HCT116 (cell line): ENCODE data around the gene TNIK. TPM values are rescaled to one million over a fixed set of nuclear protein-coding genes. Genes with fewer than 3 reads are reported as not detected.

Experiments used
- ATAC-seq: fragments of 200-7000 bp; cut with Tn5 transposase; 2 replicates; pipeline ENCODE4 v1.9.1; 2020; ENCODE audit warnings: mild to moderate bottlenecking, moderate library complexity
- BruUV-seq: library from RNA; stranded (reverse); fragments of 400-500 nt; replicated peaks from 2 replicates; lab custom pipeline; 2021; lab: Mats Ljungman, UMichigan
- CTCF ChIA-PET: fragments of 300-600 bp; sonication (Branson Sonifier 250); formaldehyde crosslinking; loops from one replicate; lab custom pipeline; 2021; ENCODE audit warnings: antibody characterized with exemption; lab: Charles Lee
- POLR2A ChIA-PET: fragments of 300-600, 350-600 bp; sonication (Branson Sonifier 250); formaldehyde crosslinking; loops from one replicate; lab custom pipeline; 2021; ENCODE audit warnings: antibody characterized with exemption; lab: Charles Lee
- RAD21 ChIA-PET, 2 experiments: fragments of 300-600 bp; sonication (Branson Sonifier 250); formaldehyde crosslinking; loops; one replicate each; lab custom pipeline; 2023; ENCODE audit warnings: low total read pairs in 2 of 2; ENCODE audit not compliant: uncharacterized antibody in 2 of 2, unreplicated experiment in 2 of 2, low non-redundant PET in 1 of 2; lab: Charles Lee
- DNase-seq: peaks from one replicate; pipeline ENCODE4 v3.0.0-alpha.2; 2010; ENCODE audit warnings: low read depth, low spot score
- H2AFZ ChIP-seq: fragments of 200-600 bp; shearing (Covaris generic), sonication (generic); 2 replicates; pipeline ENCODE4 v1.6.1; 2017; ENCODE audit warnings: low read depth, mixed run types, mixed read lengths, antibody characterized with exemption, low read length; ENCODE audit not compliant: poor library complexity, severe bottlenecking
- H3K27ac ChIP-seq: 2 replicates; pipeline ENCODE4 v1.5.1; 2012; ENCODE audit warnings: low read depth, low read length
- H3K27me3 ChIP-seq: fragments of 200-600 bp; sonication (generic); 2 replicates; pipeline ENCODE4 v1.6.1; 2016; ENCODE audit warnings: mixed run types, low read length, mixed read lengths; ENCODE audit not compliant: insufficient read depth
- H3K36me3 ChIP-seq, 2 experiments: fragments of 200-500 bp in 1 of 2; fragments of 200-600 bp in 1 of 2; sonication (Bioruptor generic) in 1 of 2; sonication (generic) in 1 of 2; 2 replicates each; pipeline versions ENCODE4 v1.5.1 to v1.6.1; 2014 to 2016; ENCODE audit warnings: low read length in 2 of 2, inconsistent platforms in 1 of 2, mixed read lengths in 1 of 2, mixed run types in 1 of 2; ENCODE audit not compliant: insufficient read depth in 2 of 2, control insufficient read depth in 1 of 2
- H3K4me1 ChIP-seq, 2 experiments: fragments of 200-600 bp in 1 of 2; sonication (generic) in 1 of 2; 2 replicates each; pipeline versions ENCODE4 v1.5.1 to v1.6.1; 2012 to 2017; ENCODE audit warnings: low read length in 2 of 2, inconsistent platforms in 1 of 2, mild to moderate bottlenecking in 1 of 2, mixed read lengths in 1 of 2, mixed run types in 1 of 2, moderate library complexity in 1 of 2; ENCODE audit not compliant: insufficient read depth in 2 of 2, control insufficient read depth in 1 of 2
- H3K4me2 ChIP-seq: fragments of 200-600 bp; sonication (generic); 2 replicates; pipeline ENCODE4 v1.6.1; 2017; ENCODE audit warnings: mixed run types, low read length, mixed read lengths
- H3K4me3 ChIP-seq, 2 experiments: fragments of 200-600 bp in 1 of 2; sonication (generic) in 1 of 2; replicated peaks in 1 of 2; 2 replicates each; pipeline ENCODE4 v1.5.1; 2011 to 2016; ENCODE audit warnings: low read length in 2 of 2, control low read depth in 1 of 2, low read depth in 1 of 2, mild to moderate bottlenecking in 1 of 2, mixed read lengths in 1 of 2, mixed run types in 1 of 2
- H3K79me2 ChIP-seq: fragments of 200-600 bp; sonication (generic); 2 replicates; pipeline ENCODE4 v1.6.1; 2017; ENCODE audit warnings: mild to moderate bottlenecking, mixed run types, low read length, moderate library complexity, mixed read lengths; ENCODE audit not compliant: insufficient read depth
- H3K9ac ChIP-seq: fragments of 200-600 bp; sonication (generic); 2 replicates; pipeline ENCODE4 v1.6.1; 2016; ENCODE audit warnings: low read length, mixed read lengths
- H3K9me2 ChIP-seq: fragments of 200-600 bp; sonication (generic), shearing (Covaris generic); 2 replicates; pipeline ENCODE4 v1.6.1; 2017; ENCODE audit warnings: mixed run types, mild to moderate bottlenecking, moderate library complexity; ENCODE audit not compliant: insufficient read depth
- H3K9me3 ChIP-seq, 2 experiments: fragments of 200-500 bp in 1 of 2; fragments of 200-600 bp in 1 of 2; sonication (Bioruptor generic) in 1 of 2; sonication (generic) in 1 of 2; 2 replicates each; pipeline ENCODE4 v1.6.1; 2014 to 2017; ENCODE audit warnings: low read length in 2 of 2, mixed read lengths in 2 of 2, inconsistent platforms in 1 of 2, low read depth in 1 of 2, mild to moderate bottlenecking in 1 of 2, mixed run types in 1 of 2, moderate library complexity in 1 of 2; ENCODE audit not compliant: control insufficient read depth in 1 of 2, insufficient read depth in 1 of 2
- H4K20me1 ChIP-seq: fragments of 200-600 bp; sonication (generic), shearing (Covaris generic); 2 replicates; pipeline ENCODE4 v1.6.1; 2017; ENCODE audit warnings: mixed run types, mild to moderate bottlenecking, moderate library complexity; ENCODE audit not compliant: insufficient read depth
- CEBPB ChIP-seq: IDR thresholded peaks from 2 replicates; pipeline ENCODE4 v1.6.1; 2012; ENCODE audit warnings: low read depth
- ELF1 ChIP-seq: IDR thresholded peaks from 2 replicates; pipeline ENCODE4 v1.6.1; 2012; ENCODE audit warnings: low read depth, borderline replicate concordance
- EZH2 ChIP-seq: fragments of 200-600 bp; sonication (generic); IDR thresholded peaks from 2 replicates; pipeline ENCODE4 v1.6.1; 2017; ENCODE audit warnings: antibody characterized with exemption, mixed run types
- FOSL1 ChIP-seq: IDR thresholded peaks from 2 replicates; pipeline ENCODE4 v1.6.1; 2012; ENCODE audit warnings: low read depth
- POLR2A ChIP-seq: IDR thresholded peaks from 2 replicates; pipeline ENCODE4 v1.7.0; 2011; ENCODE audit warnings: borderline replicate concordance; ENCODE audit not compliant: insufficient read depth, insufficient read length; ENCODE audit errors: extremely low read depth
- POLR2AphosphoS5 ChIP-seq: IDR thresholded peaks from 2 replicates; pipeline ENCODE4 v1.6.1; 2011; ENCODE audit warnings: mild to moderate bottlenecking, low read depth, low read length, moderate library complexity
- SP1 ChIP-seq: IDR thresholded peaks from 2 replicates; pipeline ENCODE4 v1.6.1; 2012; ENCODE audit warnings: low read depth
- SRF ChIP-seq: IDR thresholded peaks from 2 replicates; pipeline ENCODE4 v1.6.1; 2012; ENCODE audit warnings: low read depth
- TCF7L2 ChIP-seq: IDR thresholded peaks from 2 replicates; pipeline ENCODE4 v1.7.0; 2011; ENCODE audit warnings: borderline replicate concordance, inconsistent platforms; ENCODE audit not compliant: insufficient read depth, insufficient read length; ENCODE audit errors: extremely low read depth
- YY1 ChIP-seq: IDR thresholded peaks from 2 replicates; pipeline ENCODE4 v1.6.1; 2011; ENCODE audit warnings: low read length, low read depth, moderate library complexity, mild to moderate bottlenecking; ENCODE audit not compliant: insufficient replicate concordance; ENCODE audit errors: extremely low read depth
- ZFX ChIP-seq: fragments of 450-650 bp; IDR thresholded peaks from 2 replicates; pipeline ENCODE4 v1.6.1; 2017
- intact Hi-C: fragments of 100-400 bp; cut with micrococcal nuclease; formaldehyde crosslinking; loops from 2 replicates; pipeline ENCODE4 v1.10.0; 2022
- total RNA-seq: library from RNA; stranded (reverse); gene quantifications from one replicate; pipeline ENCODE4 v1.2.1, GENCODE V29; 2021; ENCODE audit not compliant: unreplicated experiment
- TF ChIP-seq, protein P1 (sequence below), 3 experiments: fragments of 200-600 bp in 1 of 3; sonication (generic) in 1 of 3; IDR thresholded peaks in 2 of 3; conservative IDR thresholded peaks in 1 of 3; 2 replicates each; pipeline ENCODE4 v1.5.1; 2012 to 2017; ENCODE audit warnings: low read depth in 2 of 3, low read length in 2 of 3, antibody characterized with exemption in 1 of 3, borderline replicate concordance in 1 of 3, control low read depth in 1 of 3, mild to moderate bottlenecking in 1 of 3, mixed read lengths in 1 of 3, mixed run types in 1 of 3, moderate library complexity in 1 of 3; ENCODE audit not compliant: insufficient read depth in 1 of 3
- TF ChIP-seq, protein P2 (sequence below): IDR thresholded peaks from 2 replicates; pipeline ENCODE4 v1.6.1; 2012
- TF ChIP-seq, protein P3 (sequence below): IDR thresholded peaks from 2 replicates; pipeline ENCODE4 v1.6.1; 2011; ENCODE audit warnings: mild to moderate bottlenecking, low read length, moderate library complexity; ENCODE audit not compliant: insufficient replicate concordance; ENCODE audit errors: extremely low read depth

The TNIK gene
- total RNA-seq, 1 experiment from 2014 or later: 24.1 TPM

DNA sequence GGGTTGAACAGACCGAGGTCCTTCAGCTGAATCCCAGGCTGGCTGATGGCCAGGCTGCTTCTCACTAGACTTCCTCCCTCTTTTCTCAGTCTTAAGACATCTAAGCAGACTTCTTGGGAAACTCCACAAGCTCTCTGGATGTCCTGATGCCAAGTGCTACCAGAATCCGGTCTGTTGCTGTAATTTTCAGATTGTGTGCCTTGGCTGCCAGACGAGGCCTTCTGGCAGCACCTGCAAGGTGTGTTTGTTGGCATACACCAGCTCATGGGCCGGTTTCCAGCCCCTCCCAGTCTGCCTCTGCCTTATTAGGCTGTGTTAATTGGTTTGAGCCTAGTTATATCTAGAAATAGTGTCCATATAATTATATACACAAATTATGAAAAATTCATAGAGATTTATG, 120.6 kb downstream of the TNIK start (continued):
- no peak for TF ChIP-seq YY1
- no peak for TF ChIP-seq CEBPB
- TF ChIP-seq, protein P1, sequence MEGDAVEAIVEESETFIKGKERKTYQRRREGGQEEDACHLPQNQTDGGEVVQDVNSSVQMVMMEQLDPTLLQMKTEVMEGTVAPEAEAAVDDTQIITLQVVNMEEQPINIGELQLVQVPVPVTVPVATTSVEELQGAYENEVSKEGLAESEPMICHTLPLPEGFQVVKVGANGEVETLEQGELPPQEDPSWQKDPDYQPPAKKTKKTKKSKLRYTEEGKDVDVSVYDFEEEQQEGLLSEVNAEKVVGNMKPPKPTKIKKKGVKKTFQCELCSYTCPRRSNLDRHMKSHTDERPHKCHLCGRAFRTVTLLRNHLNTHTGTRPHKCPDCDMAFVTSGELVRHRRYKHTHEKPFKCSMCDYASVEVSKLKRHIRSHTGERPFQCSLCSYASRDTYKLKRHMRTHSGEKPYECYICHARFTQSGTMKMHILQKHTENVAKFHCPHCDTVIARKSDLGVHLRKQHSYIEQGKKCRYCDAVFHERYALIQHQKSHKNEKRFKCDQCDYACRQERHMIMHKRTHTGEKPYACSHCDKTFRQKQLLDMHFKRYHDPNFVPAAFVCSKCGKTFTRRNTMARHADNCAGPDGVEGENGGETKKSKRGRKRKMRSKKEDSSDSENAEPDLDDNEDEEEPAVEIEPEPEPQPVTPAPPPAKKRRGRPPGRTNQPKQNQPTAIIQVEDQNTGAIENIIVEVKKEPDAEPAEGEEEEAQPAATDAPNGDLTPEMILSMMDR (IDR thresholded peaks at IDR 0.05 in 2 of 3, conservative IDR thresholded peaks at IDR 0.05 in 1 of 3; ENCODE audit: borderline replicate concordance in 1 of 3, insufficient read depth in 1 of 3, low read depth in 2 of 3, low read length in 2 of 3): no peak
- TF ChIP-seq TCF7L2: no peak
- no peak for TF ChIP-seq FOSL1
- TF ChIP-seq, all 23 proteins: peak for 0

DNA sequence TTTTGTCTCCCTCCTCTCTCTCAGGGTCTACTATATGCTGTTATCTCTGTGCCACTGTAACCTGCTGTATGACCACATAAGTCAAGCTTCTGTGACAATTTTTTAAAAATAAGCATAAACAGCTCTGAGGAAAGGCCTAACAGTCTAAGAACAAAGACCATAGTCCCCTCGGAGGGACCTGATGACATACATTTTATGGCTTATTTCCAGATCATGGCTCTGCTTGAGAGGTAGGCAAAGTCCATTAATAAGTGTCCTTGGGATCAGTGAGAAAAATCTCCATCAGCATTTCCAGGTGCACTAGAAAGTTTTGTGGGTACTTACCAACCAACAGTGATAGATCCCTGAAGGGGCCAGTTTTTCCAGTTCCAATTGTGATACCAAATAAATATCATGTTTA, 123.8 kb downstream of the TNIK start:
- Histone ChIP-seq H3K9me2 (no peaks in the 10 kb centered on the region), H3K4me1 (peaks cover 0 to 3% of the 10 kb centered on the region in 2 experiments; a peak in 1 of 4 replicates), H3K27me3 (no peaks in the 10 kb centered on the region), H3K4me2 (no peak overlapping the region), H3K79me2 (no peaks in the 10 kb centered on the region), H3K9ac (no peak overlapping the region), H3K27ac (no peak overlapping the region), H3K9me3 (no peaks in the 10 kb centered on the region), H3K4me3 (no peak overlapping the region), H2AFZ (no peak overlapping the region), H4K20me1 (no peaks in the 10 kb centered on the region), H3K36me3 (no peaks in the 10 kb centered on the region)
- ChIA-PET CTCF (no interaction called here), RAD21 (no interaction called here), POLR2A (no interaction called here)
- no TSS peak for BruUV-seq
- no peak for ATAC-seq
- DNase-seq: no peak
- TF ChIP-seq, protein P2, sequence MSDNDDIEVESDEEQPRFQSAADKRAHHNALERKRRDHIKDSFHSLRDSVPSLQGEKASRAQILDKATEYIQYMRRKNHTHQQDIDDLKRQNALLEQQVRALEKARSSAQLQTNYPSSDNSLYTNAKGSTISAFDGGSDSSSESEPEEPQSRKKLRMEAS: no peak
- TF ChIP-seq SRF (no peak), POLR2AphosphoS5 (no peak), SP1 (no peak), ZFX (no peak), EZH2 (no peak), YY1 (no peak), POLR2A (no peak), ELF1 (no peak)
- TF ChIP-seq, protein P3, sequence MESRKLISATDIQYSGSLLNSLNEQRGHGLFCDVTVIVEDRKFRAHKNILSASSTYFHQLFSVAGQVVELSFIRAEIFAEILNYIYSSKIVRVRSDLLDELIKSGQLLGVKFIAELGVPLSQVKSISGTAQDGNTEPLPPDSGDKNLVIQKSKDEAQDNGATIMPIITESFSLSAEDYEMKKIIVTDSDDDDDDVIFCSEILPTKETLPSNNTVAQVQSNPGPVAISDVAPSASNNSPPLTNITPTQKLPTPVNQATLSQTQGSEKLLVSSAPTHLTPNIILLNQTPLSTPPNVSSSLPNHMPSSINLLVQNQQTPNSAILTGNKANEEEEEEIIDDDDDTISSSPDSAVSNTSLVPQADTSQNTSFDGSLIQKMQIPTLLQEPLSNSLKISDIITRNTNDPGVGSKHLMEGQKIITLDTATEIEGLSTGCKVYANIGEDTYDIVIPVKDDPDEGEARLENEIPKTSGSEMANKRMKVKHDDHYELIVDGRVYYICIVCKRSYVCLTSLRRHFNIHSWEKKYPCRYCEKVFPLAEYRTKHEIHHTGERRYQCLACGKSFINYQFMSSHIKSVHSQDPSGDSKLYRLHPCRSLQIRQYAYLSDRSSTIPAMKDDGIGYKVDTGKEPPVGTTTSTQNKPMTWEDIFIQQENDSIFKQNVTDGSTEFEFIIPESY: no peak
- intact Hi-C loops: no loop called here
